HAP-1 (cell line): ENCODE data around the gene RASGRP1.

Experiments
- DNase-seq, 2 experiments: peaks; one replicate each; pipeline ENCODE4 v3.0.0-alpha.2; 2016 to 2020; ENCODE audit warnings: low spot score in 2 of 2
- H3K27me3 ChIP-seq: fragments of 250-450 bp; sonication (Bioruptor Pico); 2 replicates; pipeline ENCODE4 v1.5.1; 2020; ENCODE audit warnings: low read depth, mild to moderate bottlenecking, moderate library complexity
- H3K36me3 ChIP-seq: fragments of 250-450 bp; sonication (Bioruptor Pico); replicated peaks from 2 replicates; pipeline ENCODE4 v1.5.1; 2020; ENCODE audit warnings: mild to moderate bottlenecking
- H3K4me1 ChIP-seq: fragments of 250-450 bp; sonication (Bioruptor Pico); 2 replicates; pipeline ENCODE4 v1.5.1; 2020; ENCODE audit warnings: mild to moderate bottlenecking
- H3K4me3 ChIP-seq: fragments of 250-450 bp; sonication (Bioruptor Pico); 2 replicates; pipeline ENCODE4 v1.5.1; 2020; ENCODE audit warnings: mild to moderate bottlenecking, moderate library complexity
- H3K9me3 ChIP-seq: fragments of 250-450 bp; sonication (Bioruptor Pico); 2 replicates; pipeline ENCODE4 v1.5.1; 2020; ENCODE audit warnings: mild to moderate bottlenecking, moderate library complexity
- in situ Hi-C: fragments of 300-500 bp; cut with MboI; formaldehyde crosslinking; loops from 3 replicates; pipeline ENCODE4 v1.14.3; 2020; ENCODE audit warnings: low sequenced_read_pairs, inconsistent platforms, mixed read lengths

The RASGRP1 gene

GRCh38 chr15:38538328-38539007 lies 26.1 kb downstream of the RASGRP1 start:
- Histone ChIP-seq H3K4me3 (no peak overlapping the region), H3K36me3 (no peaks in the 10 kb centered on the region), H3K9me3 (no peaks in the 10 kb centered on the region), H3K4me1 (no peaks in the 10 kb centered on the region), H3K27me3 (no peaks in the 10 kb centered on the region)
- DNase-seq, result no peak
- in situ Hi-C loops, result no loop called here

GRCh38 chr15:38536201-38536676 lies 28.4 kb downstream of the RASGRP1 start:
- no peak for DNase-seq
- Histone ChIP-seq H3K4me1 (no peaks in the 10 kb centered on the region), H3K9me3 (no peaks in the 10 kb centered on the region), H3K36me3 (no peaks in the 10 kb centered on the region), H3K27me3 (no peaks in the 10 kb centered on the region), H3K4me3 (no peak overlapping the region)
- in situ Hi-C loops, result no loop called here

DNA sequence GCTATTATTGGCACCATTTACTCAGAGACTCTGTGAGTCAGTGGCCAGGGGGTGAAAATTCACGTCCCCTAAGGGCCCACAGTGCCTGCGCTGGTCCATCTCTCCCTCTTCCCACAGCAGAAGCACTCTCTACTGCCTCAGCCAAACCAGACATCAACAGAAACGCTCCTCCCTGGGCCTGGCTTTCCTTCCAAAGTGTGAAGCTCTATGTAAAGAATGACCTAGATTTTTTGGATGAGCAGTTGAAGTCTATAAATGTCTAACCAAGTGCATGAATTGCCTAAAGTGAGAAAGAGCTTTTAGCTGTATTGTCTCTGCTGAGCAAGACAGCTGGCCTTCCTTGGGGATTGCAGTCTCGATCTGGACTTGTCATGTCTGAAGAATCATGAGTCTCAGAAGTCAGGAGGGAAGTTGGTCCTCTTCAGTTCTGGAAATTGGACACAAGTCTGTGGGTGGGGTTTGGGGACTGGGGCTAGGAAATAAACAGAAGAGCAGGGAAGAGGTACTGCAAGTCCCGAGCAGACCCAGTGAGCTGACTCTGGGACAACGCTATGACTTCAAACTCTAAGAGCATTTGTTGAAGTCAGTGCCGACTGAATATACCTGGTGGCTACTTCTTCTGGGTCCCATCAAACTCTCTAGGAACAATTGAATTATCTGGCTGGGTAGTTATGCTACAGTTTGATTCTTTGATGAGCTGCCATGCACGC lies 29.0 kb downstream of the RASGRP1 start:
- Histone ChIP-seq H3K36me3 (no peaks in the 10 kb centered on the region), H3K4me1 (no peaks in the 10 kb centered on the region), H3K27me3 (no peaks in the 10 kb centered on the region), H3K9me3 (no peaks in the 10 kb centered on the region), H3K4me3 (no peak overlapping the region)
- DNase-seq, result no peak
- in situ Hi-C loops, result no loop called here

DNA sequence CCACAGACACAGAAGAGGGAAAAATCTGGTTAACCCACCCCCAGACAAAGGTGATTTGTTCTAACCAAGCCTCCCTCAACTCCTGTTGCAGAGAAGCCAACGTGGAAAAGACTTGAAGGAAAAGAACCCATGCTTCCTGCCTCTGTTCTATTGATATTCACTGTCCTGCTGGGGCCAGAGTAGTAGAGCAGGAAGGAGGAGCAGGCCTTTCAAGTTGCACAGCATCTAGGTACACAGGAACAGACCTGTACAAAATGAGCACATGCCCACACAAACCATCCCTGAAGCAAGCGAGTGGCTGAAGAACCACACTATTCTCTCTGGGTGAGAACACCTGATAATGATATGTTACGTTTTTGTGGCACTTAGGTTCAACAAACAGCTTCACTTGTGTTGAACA lies 29.9 kb downstream of the RASGRP1 start:
- in situ Hi-C loops, result no loop called here
- Histone ChIP-seq H3K4me1 (no peaks in the 10 kb centered on the region), H3K4me3 (no peak overlapping the region), H3K9me3 (no peaks in the 10 kb centered on the region), H3K36me3 (no peaks in the 10 kb centered on the region), H3K27me3 (no peaks in the 10 kb centered on the region)
- DNase-seq, result no peak

DNA sequence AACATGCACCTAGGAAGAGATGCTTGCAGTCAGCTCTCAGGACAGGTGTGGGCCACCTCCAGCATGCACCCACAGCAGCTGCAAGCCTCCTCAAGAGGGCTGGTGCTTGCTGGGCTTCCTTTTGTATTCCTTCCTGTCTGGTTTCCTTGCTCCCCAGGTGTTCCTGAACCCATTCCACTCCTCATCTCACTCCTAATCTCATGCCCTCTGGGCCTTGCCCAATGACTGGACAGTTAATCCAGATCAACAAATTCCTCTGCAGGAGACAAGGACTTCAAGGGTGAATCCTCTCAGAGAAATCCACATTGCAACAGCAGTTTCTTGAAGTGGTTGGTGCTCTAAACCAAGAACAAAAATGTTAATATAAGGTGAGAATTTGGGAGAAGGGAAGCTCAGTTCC lies 30.7 kb downstream of the RASGRP1 start:
- Histone ChIP-seq H3K4me3 (no peak overlapping the region), H3K4me1 (no peaks in the 10 kb centered on the region), H3K27me3 (no peaks in the 10 kb centered on the region), H3K36me3 (no peaks in the 10 kb centered on the region), H3K9me3 (no peaks in the 10 kb centered on the region)
- DNase-seq, result no peak
- in situ Hi-C loops, result no loop called here

DNA sequence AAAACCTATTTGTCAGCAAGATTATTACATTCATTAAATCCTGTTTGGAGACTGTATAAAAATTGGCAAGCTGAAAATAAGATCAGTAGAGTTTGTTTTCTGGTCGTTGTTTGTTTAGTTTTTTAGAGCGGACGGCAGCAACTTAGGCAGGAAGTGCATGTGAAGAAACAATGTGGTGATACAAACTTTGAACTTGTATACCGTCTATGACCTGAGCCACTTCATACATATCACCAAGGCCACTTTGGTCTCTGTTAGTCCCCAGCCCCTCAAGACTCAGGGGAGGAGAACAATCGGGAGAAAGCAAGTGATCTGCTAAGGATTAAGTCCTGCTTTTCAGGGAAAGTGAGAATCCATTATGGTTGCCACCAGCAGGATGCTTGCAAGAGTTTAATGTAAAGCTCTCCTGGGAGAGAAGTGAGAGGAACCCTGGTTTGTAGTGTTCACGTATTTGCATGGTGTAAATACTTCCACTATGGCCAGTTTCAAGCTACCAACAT lies 31.1 kb downstream of the RASGRP1 start:
- no peak for DNase-seq
- Histone ChIP-seq H3K27me3 (no peaks in the 10 kb centered on the region), H3K36me3 (no peaks in the 10 kb centered on the region), H3K4me1 (no peaks in the 10 kb centered on the region), H3K4me3 (no peak overlapping the region), H3K9me3 (no peaks in the 10 kb centered on the region)
- in situ Hi-C loops, result no loop called here

DNA sequence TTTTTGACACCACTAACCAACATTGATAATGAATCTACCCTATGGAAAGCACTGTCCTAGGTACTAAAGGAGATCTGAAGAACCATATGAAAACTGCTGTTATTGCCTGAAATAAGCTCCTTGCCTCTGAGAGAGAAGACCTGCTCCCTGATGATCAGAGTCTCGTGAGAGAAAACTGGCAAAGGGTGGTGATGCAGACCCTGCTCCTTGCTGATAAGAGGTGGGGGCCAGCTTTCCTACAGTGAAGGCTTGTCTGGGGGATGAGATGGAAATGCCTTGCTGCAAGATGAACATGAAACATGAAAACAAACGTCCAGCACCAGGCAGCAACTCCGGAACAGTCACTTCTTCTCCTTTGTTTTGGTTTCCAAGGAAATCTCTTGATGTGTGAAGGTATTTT lies 31.9 kb downstream of the RASGRP1 start:
- H3K36me3 ChIP-seq, result no peaks in the 10 kb centered on the region
- H3K9me3 ChIP-seq, result no peaks in the 10 kb centered on the region
- DNase-seq, result no peak
- no peak overlapping the region for H3K4me3 ChIP-seq
- H3K4me1 ChIP-seq, result no peaks in the 10 kb centered on the region
- no peaks in the 10 kb centered on the region for H3K27me3 ChIP-seq
- in situ Hi-C loops, result no loop called here

- Histone ChIP-seq H3K4me1 (no peaks in the 10 kb centered on the region), H3K36me3 (no peaks in the 10 kb centered on the region), H3K4me3 (no peak overlapping the region), H3K27me3 (no peaks in the 10 kb centered on the region), H3K9me3 (no peaks in the 10 kb centered on the region)
- no peak for DNase-seq
- in situ Hi-C loops, result no loop called here
Observed at GRCh38 chr15:38531509-38531908, 33.1 kb downstream of the RASGRP1 start.

GRCh38 chr15:38530113-38530512 lies 34.5 kb downstream of the RASGRP1 start:
- Histone ChIP-seq H3K9me3 (no peaks in the 10 kb centered on the region), H3K4me1 (no peaks in the 10 kb centered on the region), H3K4me3 (no peak overlapping the region), H3K36me3 (no peaks in the 10 kb centered on the region), H3K27me3 (no peaks in the 10 kb centered on the region)
- no peak for DNase-seq
- in situ Hi-C loops, result no loop called here

GRCh38 chr15:38528294-38528693 lies 36.3 kb downstream of the RASGRP1 start:
- H3K36me3 ChIP-seq, result no peaks in the 10 kb centered on the region
- H3K9me3 ChIP-seq, result no peaks in the 10 kb centered on the region
- H3K4me3 ChIP-seq, result no peak overlapping the region
- no peaks in the 10 kb centered on the region for H3K27me3 ChIP-seq
- H3K4me1 ChIP-seq, result no peaks in the 10 kb centered on the region
- in situ Hi-C loops, result no loop called here
- no peak for DNase-seq

GRCh38 chr15:38526158-38526557 lies 38.5 kb downstream of the RASGRP1 start:
- H3K4me1 ChIP-seq, result no peaks in the 10 kb centered on the region
- DNase-seq, result no peak
- no peaks in the 10 kb centered on the region for H3K36me3 ChIP-seq
- in situ Hi-C loops, result no loop called here
- H3K27me3 ChIP-seq, result no peaks in the 10 kb centered on the region
- H3K4me3 ChIP-seq, result no peak overlapping the region
- no peaks in the 10 kb centered on the region for H3K9me3 ChIP-seq

DNA sequence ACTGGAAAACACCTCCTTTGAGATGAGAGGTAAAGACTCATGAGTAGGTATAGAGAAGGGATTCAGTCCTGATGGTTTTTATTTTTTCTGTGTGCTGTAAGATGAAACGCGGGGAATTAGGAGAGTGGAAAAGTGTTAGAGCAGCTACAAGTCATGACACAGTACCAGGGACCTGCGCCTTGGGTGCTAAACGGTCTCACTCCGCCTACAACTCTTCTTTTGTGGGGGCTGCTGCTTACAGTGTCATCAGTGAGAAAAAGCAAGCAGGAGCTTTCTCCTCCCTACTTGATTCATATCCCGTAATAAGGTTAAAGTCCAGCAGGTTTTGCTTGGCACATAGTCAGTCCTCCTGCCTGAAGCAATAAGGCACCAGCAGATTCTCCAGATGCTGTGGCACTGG lies 39.1 kb downstream of the RASGRP1 start:
- DNase-seq, result no peak
- H3K36me3 ChIP-seq, result no peaks in the 10 kb centered on the region
- in situ Hi-C loops, result no loop called here
- H3K9me3 ChIP-seq, result no peaks in the 10 kb centered on the region
- no peaks in the 10 kb centered on the region for H3K27me3 ChIP-seq
- H3K4me3 ChIP-seq, result no peak overlapping the region
- H3K4me1 ChIP-seq, result no peaks in the 10 kb centered on the region

GRCh38 chr15:38524156-38524555 lies 40.5 kb downstream of the RASGRP1 start:
- Histone ChIP-seq H3K27me3 (no peaks in the 10 kb centered on the region), H3K4me3 (no peak overlapping the region), H3K36me3 (no peaks in the 10 kb centered on the region), H3K4me1 (no peaks in the 10 kb centered on the region), H3K9me3 (no peaks in the 10 kb centered on the region)
- no peak for DNase-seq
- in situ Hi-C loops, result no loop called here

DNA sequence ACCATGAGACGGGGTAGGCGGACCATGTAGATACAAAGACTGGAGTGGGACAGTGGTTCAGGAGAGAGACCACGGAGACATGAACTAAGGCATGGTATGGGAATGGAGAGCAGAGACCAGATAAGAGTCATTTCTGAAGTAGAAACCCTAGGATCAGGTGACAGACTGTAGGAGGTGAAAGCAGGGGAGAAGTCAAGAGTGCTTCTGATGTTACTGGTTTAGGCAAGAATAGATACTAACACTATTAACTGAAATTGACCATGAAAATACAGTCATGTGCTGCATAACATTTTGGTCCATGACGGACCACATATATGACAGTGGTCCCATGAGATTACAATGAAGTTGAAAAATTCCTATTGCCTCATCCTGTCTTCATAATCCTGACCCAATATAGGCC lies 41.7 kb downstream of the RASGRP1 start:
- Histone ChIP-seq H3K9me3 (no peaks in the 10 kb centered on the region), H3K27me3 (no peaks in the 10 kb centered on the region), H3K4me3 (no peak overlapping the region), H3K36me3 (no peaks in the 10 kb centered on the region), H3K4me1 (no peaks in the 10 kb centered on the region)
- in situ Hi-C loops, result no loop called here
- DNase-seq, result no peak
